ENCODE data around the gene GOLM1. TPM values are rescaled to one million over a fixed set of nuclear protein-coding genes. Genes with fewer than 3 reads are reported as not detected.

The GOLM1 gene
- total and polyA plus RNA-seq, 2 of the 4 experiments (the other 2 are of a cell fraction): 54.8 to 59.2 TPM

DNA sequence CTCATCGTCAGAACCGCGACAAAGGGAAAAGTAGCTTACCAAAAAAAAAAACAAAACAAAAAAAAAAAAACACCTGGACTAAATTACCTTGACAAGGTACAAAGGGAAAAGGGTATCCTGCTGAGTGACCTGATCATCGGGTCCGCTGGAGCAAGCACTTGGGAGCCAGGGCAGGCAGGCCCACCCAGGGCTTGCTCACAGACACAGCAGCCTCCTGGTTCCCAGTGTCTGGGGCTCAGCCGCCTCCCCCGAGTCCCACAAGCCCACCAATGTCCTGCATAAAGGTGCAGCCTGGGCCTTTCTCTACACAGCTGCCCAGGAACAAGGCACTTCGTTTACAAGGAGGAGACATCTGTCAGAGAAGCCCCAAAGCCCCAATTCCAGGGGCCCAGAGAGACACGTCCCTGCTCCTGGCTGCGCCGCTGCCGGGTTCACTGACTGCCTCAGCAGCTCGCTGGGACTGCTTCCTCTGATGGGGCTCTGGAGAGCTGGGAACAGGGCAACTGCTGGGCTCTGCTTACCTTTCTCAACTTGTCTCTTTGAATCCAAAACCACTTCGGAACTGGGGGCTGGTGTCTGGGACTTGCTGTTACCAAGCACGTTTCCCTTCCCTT lies 63.4 kb downstream of the GOLM1 start:
- no peak for DNase-seq

More for the DNA sequence above, 63.4 kb downstream of the GOLM1 start:
- no peak overlapping the region for H4K5ac ChIP-seq (ENCODE audit: low read depth, low read length)
- no peak overlapping the region for H4K8ac ChIP-seq (ENCODE audit: low read depth in 2 of 2, low read length in 2 of 2)
- H3K36me3 ChIP-seq (ENCODE audit: control insufficient read depth, insufficient read depth, low read length): peaks cover 16% of the 10 kb centered on the region
- H3K9me1 ChIP-seq (ENCODE audit: insufficient read depth, low read length): peaks cover 3% of the 10 kb centered on the region; the same call in 1 of the 2 replicates
- H3K14ac ChIP-seq (replicated peaks; ENCODE audit: low read depth, low read length): no peak overlapping the region
- H4K91ac ChIP-seq (ENCODE audit: insufficient read depth, low read depth, low read length): no peak overlapping the region
- H4K20me1 ChIP-seq (ENCODE audit: insufficient read depth, low read length): no peaks in the 10 kb centered on the region
- no peak overlapping the region for H2AFZ ChIP-seq (replicated peaks; ENCODE audit: low read length, poor library complexity)
- ChIA-PET POLR2A (ENCODE audit: unreplicated experiment) (no interaction called here), CTCF (no interaction called here)
- H3K4ac ChIP-seq (ENCODE audit: low read depth, low read length): no peak overlapping the region
- no TSS peak for BruUV-seq (replicated peaks)
- no peak overlapping the region for H2AK5ac ChIP-seq (ENCODE audit: low read depth, low read length)
- no peak overlapping the region for H3K4me3 ChIP-seq (ENCODE audit: insufficient read depth, low read depth, low read length)
- dilution Hi-C loops (cut with HindIII; ENCODE audit: low sequenced_read_pairs, unreplicated experiment): no loop called here
- no peaks in the 10 kb centered on the region for H3K27me3 ChIP-seq (ENCODE audit: control insufficient read depth, insufficient read depth, low read length)
- no peak overlapping the region for H2BK120ac ChIP-seq (ENCODE audit: low read depth, low read length)
- no peak for ATAC-seq (ENCODE audit: low read depth)
- no peak overlapping the region for H3K9ac ChIP-seq (ENCODE audit: low read depth, low read length)
- intact Hi-C loops (cut with micrococcal nuclease): no loop called here
- no peaks in the 10 kb centered on the region for H3K9me3 ChIP-seq (ENCODE audit: control insufficient read depth, insufficient read depth, low read length)
- H3K23ac ChIP-seq (ENCODE audit: low read depth, low read length): no peak overlapping the region
- TF ChIP-seq MAFK (IDR thresholded peaks at IDR 0.05; ENCODE audit: low read depth, low read length): no peak
- no peak for TF ChIP-seq FOS (IDR thresholded peaks at IDR 0.05; ENCODE audit: low read depth, low read length)
- TF ChIP-seq POLR2A (IDR thresholded peaks at IDR 0.05; ENCODE audit: low read depth, low read length): no peak
- no peak for TF ChIP-seq NFE2L2 (IDR thresholded peaks at IDR 0.05; ENCODE audit: low read depth, low read length)
- no peak for TF ChIP-seq CHD1 (IDR thresholded peaks at IDR 0.05; ENCODE audit: low read depth, low read length)
- TF ChIP-seq, protein P1, sequence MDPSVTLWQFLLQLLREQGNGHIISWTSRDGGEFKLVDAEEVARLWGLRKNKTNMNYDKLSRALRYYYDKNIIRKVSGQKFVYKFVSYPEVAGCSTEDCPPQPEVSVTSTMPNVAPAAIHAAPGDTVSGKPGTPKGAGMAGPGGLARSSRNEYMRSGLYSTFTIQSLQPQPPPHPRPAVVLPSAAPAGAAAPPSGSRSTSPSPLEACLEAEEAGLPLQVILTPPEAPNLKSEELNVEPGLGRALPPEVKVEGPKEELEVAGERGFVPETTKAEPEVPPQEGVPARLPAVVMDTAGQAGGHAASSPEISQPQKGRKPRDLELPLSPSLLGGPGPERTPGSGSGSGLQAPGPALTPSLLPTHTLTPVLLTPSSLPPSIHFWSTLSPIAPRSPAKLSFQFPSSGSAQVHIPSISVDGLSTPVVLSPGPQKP (IDR thresholded peaks at IDR 0.05; ENCODE audit: borderline replicate concordance, low read depth, low read length): no peak
- TF ChIP-seq, protein P2, sequence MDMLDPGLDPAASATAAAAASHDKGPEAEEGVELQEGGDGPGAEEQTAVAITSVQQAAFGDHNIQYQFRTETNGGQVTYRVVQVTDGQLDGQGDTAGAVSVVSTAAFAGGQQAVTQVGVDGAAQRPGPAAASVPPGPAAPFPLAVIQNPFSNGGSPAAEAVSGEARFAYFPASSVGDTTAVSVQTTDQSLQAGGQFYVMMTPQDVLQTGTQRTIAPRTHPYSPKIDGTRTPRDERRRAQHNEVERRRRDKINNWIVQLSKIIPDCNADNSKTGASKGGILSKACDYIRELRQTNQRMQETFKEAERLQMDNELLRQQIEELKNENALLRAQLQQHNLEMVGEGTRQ (IDR thresholded peaks at IDR 0.05; ENCODE audit: low read depth, low read length): no peak
- no peak for TF ChIP-seq RFX5 (IDR thresholded peaks at IDR 0.05; ENCODE audit: low read depth, low read length)
- no peak for TF ChIP-seq BHLHE40 (IDR thresholded peaks at IDR 0.05; ENCODE audit: low read depth, low read length)
- TF ChIP-seq, protein P3, sequence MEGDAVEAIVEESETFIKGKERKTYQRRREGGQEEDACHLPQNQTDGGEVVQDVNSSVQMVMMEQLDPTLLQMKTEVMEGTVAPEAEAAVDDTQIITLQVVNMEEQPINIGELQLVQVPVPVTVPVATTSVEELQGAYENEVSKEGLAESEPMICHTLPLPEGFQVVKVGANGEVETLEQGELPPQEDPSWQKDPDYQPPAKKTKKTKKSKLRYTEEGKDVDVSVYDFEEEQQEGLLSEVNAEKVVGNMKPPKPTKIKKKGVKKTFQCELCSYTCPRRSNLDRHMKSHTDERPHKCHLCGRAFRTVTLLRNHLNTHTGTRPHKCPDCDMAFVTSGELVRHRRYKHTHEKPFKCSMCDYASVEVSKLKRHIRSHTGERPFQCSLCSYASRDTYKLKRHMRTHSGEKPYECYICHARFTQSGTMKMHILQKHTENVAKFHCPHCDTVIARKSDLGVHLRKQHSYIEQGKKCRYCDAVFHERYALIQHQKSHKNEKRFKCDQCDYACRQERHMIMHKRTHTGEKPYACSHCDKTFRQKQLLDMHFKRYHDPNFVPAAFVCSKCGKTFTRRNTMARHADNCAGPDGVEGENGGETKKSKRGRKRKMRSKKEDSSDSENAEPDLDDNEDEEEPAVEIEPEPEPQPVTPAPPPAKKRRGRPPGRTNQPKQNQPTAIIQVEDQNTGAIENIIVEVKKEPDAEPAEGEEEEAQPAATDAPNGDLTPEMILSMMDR (conservative IDR thresholded peaks at IDR 0.05; ENCODE audit: low read depth, low read length): no peak
- no peak for TF ChIP-seq RAD21 (IDR thresholded peaks at IDR 0.05; ENCODE audit: low read length)
- TF ChIP-seq RCOR1 (IDR thresholded peaks at IDR 0.05; ENCODE audit: insufficient replicate concordance, low read length): no peak
- TF ChIP-seq MXI1 (IDR thresholded peaks at IDR 0.05; ENCODE audit: borderline replicate concordance, low read depth, low read length): no peak
- TF ChIP-seq CEBPB (IDR thresholded peaks at IDR 0.05; ENCODE audit: low read depth, low read length): no peak
- no peak for TF ChIP-seq MAZ (IDR thresholded peaks at IDR 0.05; ENCODE audit: borderline replicate concordance, low read depth, low read length)
- no peak for TF ChIP-seq SMC3 (IDR thresholded peaks at IDR 0.05; ENCODE audit: low read depth, low read length)
- in situ Hi-C loops (cut with MboI; ENCODE audit: low sequenced_read_pairs): no loop called here
- H2BK5ac ChIP-seq (ENCODE audit: low read depth, low read length, poor library complexity, severe bottlenecking): no peak overlapping the region
- no peak overlapping the region for H2BK15ac ChIP-seq (ENCODE audit: low read depth, low read length)
- no peak overlapping the region for H3K4me2 ChIP-seq (ENCODE audit: low read depth, low read length)
- H3K79me1 ChIP-seq (ENCODE audit: low read depth in 1 of 2, low read length in 2 of 2): no peaks in the 10 kb centered on the region; a peak in 1 of 4 replicates
- WGBS, 2 experiments (ENCODE audit: extremely low coverage in 2 of 2, insufficient read length in 1 of 2): 90% methylated on average over 10 of the region's 15 CpGs; no CpG with 5 or more reads in 1 of the 2 experiments
- no peak overlapping the region for H3K56ac ChIP-seq (ENCODE audit: extremely low read depth, insufficient read depth, low read length)
- no peak overlapping the region for H2BK20ac ChIP-seq (ENCODE audit: low read depth, low read length)
- 0 out of 2 replicates have a peak, but pooled peaks cover 2% of the 10 kb centered on the region for H3K4me1 ChIP-seq (ENCODE audit: control insufficient read depth, insufficient read depth, low read length)
- H2AK9ac ChIP-seq (replicated peaks; ENCODE audit: low read depth, low read length, poor library complexity): peak overlapping the region; percentile 62
- H3K18ac ChIP-seq (ENCODE audit: low read depth, low read length): no peak overlapping the region
- H3K27ac ChIP-seq (ENCODE audit: insufficient read depth, low read length): no peak overlapping the region

Data from IMR-90 (cell line).